Esophagus squamous epithelium (tissue), 4 donors: ENCODE results near the gene SFXN5.

Source experiments
- CTCF ChIP-seq, 6 experiments: fragments of 450-650 bp in 4 of 6; fragments of 200-600 bp in 2 of 6; sonication (generic) in 2 of 6; IDR thresholded peaks; one replicate each; pipeline ENCODE4 v1.5.1; 2016 to 2019; ENCODE audit warnings: antibody characterized with exemption in 6 of 6, mild to moderate bottlenecking in 4 of 6, moderate library complexity in 4 of 6
- POLR2A ChIP-seq, 4 donors: fragments of 450-650 bp; IDR thresholded peaks; one replicate each; pipeline ENCODE4 v1.6.1; 2017; ENCODE audit warnings: antibody characterized with exemption in 4 of 4, mild to moderate bottlenecking in 4 of 4, moderate library complexity in 3 of 4

DNA sequence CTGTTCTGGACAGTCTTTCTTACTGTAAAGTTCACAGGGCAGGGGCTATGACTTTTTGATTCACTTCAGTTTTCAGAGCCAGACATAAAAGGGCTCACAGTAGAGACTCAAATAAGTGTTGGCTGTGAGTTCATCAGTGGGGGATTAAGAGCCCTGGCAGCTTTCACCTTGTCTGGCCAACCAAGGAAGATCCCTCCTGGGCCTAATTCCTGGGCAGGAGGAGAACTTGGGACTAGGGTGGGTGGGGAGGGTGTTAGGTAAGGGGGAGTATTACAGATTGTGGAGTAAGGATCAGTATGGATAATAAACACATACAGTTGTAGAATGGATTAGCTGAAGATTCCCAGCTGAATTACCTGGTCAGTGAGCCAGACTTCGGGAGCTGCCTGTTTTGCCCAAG is 904 bp upstream of the SFXN5 start:
- no peak for TF ChIP-seq CTCF (IDR thresholded peaks at IDR 0.05)
- TF ChIP-seq POLR2A (IDR thresholded peaks at IDR 0.05): no peak
